Cardiac fibroblast (primary cell): Measurements from ENCODE around the gene OGG1.

Experiments
- DNase-seq, 2 donors: peaks; one replicate each; pipeline versions ENCODE4 v3.0.0 to v3.0.0-alpha.2; 2010; ENCODE audit warnings: low read depth in 2 of 2
- H3K4me3 ChIP-seq, 2 donors: replicated peaks in 1 of 2; 1 replicate in 1 of 2; 2 replicates in 1 of 2; pipeline ENCODE4 v1.5.1; 2011; ENCODE audit warnings: low read depth in 2 of 2, low read length in 2 of 2, mild to moderate bottlenecking in 2 of 2, moderate library complexity in 1 of 2
- CTCF ChIP-seq: IDR thresholded peaks from one replicate; pipeline ENCODE4 v1.5.1; 2011; ENCODE audit warnings: low read depth, mild to moderate bottlenecking, low read length, inconsistent platforms

The OGG1 gene

GRCh38 chr3:9732740-9733115 lies 17.0 kb upstream of the OGG1 start:
- no peak for TF ChIP-seq CTCF
- DNase-seq: peak in 1 of 2 donors; percentile 26
- peak overlapping the region; percentile 96 to 97 for H3K4me3 ChIP-seq

- H3K4me3 ChIP-seq: no peak overlapping the region
- no peak for DNase-seq
- TF ChIP-seq CTCF: no peak
Measured at GRCh38 chr3:9736831-9737230, 12.9 kb upstream of the OGG1 start.

GRCh38 chr3:9739181-9739580 lies 10.6 kb upstream of the OGG1 start:
- no peak overlapping the region for H3K4me3 ChIP-seq
- no peak for TF ChIP-seq CTCF
- no peak for DNase-seq

GRCh38 chr3:9742560-9742959 lies 7.2 kb upstream of the OGG1 start:
- DNase-seq: no peak
- no peak for TF ChIP-seq CTCF
- no peak overlapping the region for H3K4me3 ChIP-seq

GRCh38 chr3:9743548-9743947 lies 6.2 kb upstream of the OGG1 start:
- no peak for TF ChIP-seq CTCF
- DNase-seq: no peak
- no peak overlapping the region for H3K4me3 ChIP-seq

GRCh38 chr3:9744162-9744561 lies 5.6 kb upstream of the OGG1 start:
- H3K4me3 ChIP-seq: no peak overlapping the region
- no peak for TF ChIP-seq CTCF
- DNase-seq: no peak

- TF ChIP-seq CTCF: no peak
- H3K4me3 ChIP-seq: no peak overlapping the region
- no peak for DNase-seq
Measured at GRCh38 chr3:9745521-9745920, 4.2 kb upstream of the OGG1 start.
